GM18526 (cell line): ENCODE results near the gene CCDC106.

Experiments
- POLR2A ChIP-seq: IDR thresholded peaks from 3 replicates; pipeline ENCODE4 v1.6.1; 2011; ENCODE audit not compliant: insufficient read length; ENCODE audit errors: extremely low read depth

CCDC106 gene

DNA sequence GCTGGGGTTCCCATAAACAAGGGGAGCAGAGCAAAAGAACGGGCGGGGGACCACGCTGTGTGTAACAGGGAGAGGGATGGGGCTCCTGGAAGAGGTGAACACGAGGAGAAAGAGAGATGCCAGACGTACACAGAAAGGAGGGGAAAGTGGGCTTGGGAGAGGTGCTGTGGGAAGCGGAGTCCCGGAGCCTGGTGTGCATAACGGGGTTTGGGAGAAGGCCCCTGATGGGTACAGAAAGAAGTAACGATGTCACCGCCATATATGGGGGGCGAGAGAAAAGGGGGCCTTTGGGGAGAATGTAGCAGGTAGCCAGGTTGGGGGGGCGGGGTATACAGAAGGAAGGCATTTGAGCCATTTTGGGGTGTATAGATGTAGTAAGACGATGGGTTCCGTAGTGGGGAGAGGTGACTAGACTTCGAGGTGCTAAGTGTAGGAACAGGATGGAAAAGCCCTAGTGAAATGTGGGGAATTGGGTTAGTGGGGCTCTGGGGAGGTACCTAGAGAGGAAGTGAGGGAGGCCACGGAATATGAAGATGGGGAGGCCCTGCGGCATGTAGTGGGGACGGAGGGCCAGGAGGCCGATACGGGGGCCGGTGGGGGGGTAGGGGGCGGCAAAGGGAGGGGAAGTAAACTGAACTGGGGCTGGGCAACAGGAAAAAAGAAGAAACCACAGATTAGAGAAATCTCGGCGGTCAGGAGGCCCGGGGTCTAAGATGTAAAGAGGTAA, 6.4 kb upstream of the CCDC106 start:
- no peak for TF ChIP-seq POLR2A

DNA sequence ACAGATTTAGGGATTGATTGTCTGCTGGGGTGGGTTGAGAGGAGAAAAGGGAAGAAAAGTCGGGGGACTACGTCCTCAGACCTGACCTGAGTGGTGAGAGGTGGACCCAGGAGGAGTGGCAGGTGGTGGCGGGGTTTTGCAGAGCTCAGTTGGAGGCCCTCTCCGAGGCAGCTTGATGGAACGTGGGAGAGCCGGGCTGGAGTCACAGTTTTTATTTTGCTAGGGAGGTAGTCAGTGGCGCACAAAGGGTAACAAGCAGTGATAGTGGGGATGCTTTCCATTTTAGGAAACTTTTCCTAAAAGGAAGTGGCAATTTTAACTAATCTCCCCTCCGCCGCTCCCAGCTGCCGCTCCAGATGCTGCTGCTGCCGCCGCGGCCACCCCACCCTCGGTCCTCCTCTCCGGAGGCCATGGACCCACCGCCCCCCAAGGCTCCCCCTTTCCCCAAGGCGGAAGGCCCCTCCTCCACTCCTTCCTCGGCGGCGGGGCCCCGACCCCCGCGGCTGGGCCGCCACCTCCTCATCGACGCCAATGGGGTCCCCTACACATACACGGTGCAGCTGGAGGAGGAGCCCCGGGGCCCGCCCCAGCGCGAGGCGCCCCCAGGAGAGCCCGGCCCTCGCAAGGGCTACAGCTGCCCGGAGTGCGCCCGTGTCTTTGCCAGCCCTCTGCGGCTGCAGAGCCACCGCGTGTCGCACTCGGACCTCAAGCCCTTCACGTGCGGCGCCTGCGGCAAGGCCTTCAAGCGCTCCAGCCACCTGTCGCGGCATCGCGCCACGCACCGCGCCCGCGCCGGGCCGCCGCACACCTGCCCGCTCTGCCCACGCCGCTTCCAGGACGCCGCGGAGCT, 5.6 kb upstream of the CCDC106 start:
- no peak for TF ChIP-seq POLR2A

DNA sequence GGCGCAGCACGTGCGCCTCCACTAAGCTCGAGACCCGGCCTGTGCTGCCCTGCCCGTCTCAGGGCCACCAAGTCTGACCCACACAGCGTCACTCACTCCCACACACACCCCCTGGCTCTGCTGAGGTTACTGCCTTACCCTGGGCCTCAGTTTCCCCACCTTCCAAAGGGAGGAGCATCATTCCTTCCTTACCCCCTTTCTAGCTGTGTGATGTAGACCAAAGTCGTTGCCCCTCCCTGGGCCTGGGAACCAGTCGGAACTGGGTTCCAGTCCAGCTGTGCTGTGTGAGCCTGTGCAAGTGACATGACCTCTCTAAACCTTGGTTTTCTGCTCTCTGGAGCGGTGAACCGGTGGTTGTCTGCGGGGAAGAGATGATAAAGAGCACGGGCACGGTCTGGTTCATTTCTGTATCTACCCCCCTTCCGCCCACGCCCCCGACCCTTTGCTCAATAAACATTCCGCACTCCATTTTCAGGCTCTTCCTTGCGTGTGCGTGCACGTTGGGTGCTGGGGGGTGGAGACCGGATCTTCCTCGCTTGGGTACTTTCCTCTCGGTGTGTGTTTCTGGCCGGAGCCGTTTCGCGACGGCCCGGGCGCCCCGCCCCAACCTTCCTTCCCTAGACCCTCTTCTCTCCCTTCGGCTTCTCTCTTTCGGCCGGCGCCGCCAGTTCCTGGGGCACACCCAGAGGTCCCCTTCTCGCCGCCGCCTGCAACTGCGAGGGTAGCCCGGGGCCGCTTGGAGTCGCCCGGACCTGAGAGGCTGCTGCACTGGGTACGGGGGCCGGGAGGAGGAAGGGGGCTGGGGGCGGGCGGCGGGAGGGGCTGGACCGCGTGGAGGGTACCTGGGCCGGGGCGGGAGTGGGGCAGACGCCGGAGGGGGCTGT, 4.8 kb upstream of the CCDC106 start, which contains the start of gene ZNF581:
Gene ZNF581, plus strand, starts transcription at position 647 of the 884 bp plus-strand sequence. CDS start 923 bp downstream, outside the sequence.
- peak; percentile 43 for TF ChIP-seq POLR2A

DNA sequence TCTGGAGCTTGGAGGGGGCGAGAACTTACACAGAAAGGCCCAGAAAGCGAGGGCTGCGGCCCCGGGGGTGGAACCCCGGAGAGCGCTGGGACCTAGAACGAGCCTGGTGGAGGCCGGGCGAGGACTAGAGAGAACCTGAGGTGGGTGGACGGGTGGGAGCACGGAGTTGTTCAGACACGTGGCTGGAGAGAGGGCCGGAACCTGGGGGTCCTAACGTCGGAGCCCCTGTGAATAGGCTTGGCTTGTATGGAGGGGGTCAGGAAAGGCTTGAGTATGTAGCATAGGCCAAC, 4.2 kb upstream of the CCDC106 start:
- no peak for TF ChIP-seq POLR2A

- no peak for TF ChIP-seq POLR2A
These were observed 3.7 kb upstream of the CCDC106 start for GRCh38 chr19:55644191-55644833.

DNA sequence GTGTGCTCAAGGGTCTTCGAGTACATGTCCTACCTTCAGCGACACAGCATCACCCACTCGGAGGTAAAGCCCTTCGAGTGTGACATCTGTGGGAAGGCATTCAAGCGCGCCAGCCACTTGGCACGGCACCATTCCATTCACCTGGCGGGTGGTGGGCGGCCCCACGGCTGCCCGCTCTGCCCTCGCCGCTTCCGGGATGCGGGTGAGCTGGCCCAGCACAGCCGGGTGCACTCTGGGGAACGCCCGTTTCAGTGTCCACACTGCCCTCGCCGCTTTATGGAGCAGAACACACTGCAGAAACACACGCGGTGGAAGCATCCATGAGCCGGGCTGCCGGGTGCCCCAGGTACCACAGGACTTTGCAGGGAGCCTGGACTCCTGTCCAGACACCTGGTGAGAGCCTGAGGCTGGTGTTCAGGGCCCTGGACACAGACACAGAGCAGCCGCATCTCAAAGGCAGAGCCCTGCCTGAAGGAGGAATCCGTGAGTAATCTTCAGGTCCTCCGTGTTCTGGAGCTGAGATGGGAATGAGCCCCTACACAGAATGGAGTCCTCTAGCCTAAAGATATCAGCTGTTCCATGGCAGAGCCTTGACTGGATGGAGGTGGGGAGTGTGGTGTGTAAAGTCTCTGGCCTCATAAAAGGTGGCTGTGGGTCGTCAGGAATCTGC, 3.0 kb upstream of the CCDC106 start:
- no peak for TF ChIP-seq POLR2A

DNA sequence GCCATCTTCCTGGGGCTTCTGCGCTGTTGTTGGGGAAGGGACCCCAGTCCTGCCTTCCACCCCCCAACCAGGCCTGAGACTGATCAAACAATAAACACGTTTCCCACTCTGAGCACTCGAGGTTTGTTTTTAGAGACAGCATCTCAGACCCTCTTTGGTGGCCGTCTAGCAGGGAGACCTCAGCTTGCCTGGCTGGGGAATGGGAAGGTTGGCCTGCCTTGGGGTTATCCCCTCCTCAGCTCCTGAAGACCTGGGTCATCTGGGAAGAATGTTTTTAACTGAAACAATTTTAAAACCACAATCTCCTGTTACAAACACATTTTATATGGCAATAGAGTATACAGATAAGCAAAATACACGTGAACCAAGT, 2.5 kb upstream of the CCDC106 start:
- TF ChIP-seq POLR2A, result no peak

GRCh38 chr19:55646889-55647731, 902 bp upstream of the CCDC106 start:
- no peak for TF ChIP-seq POLR2A

- TF ChIP-seq POLR2A, result no peak
These were observed 714 bp downstream of the CCDC106 start for GRCh38 chr19:55648585-55649267.

DNA sequence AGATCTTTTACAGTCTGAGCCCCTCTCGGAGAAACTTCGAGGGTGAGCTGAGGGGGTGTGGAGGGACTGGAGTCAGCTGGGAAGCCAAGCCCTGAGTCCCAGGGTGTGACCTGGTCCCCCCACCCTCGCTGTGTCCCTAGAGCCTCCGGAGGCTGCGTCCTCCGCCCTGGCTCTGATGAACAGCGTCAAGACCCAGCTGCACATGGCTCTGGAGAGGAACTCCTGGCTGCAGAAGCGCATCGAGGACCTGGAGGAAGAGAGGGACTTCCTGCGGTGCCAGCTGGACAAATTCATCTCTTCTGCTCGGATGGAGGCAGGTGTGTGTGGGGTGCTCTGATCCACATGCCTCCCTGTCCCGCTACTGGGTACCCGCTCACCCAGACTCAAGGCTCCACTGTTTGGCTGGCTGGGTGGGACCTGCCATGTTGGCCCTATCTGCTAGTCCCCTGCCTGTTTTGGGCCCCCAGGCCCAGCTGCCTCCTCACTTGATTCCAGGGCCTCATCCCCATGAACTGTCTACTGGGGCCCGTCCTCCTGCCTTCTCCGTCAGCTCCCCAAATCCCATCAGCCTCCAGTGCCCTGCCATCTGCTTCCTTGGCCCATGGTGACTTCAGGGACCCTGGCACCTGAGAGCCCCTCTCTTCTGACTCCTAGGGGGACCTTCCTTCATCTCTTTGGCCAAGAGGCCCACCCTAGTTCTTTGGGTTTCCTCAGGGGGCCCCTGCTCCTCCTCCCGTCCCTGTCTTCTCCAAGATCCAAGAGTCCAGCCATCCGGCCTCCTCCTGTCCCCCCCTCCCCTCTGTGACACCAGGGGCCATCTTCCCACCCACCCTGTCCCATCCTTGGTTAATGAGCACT, 1.5 kb downstream of the CCDC106 start:
- no peak for TF ChIP-seq POLR2A

GRCh38 chr19:55650126-55650557, 2.1 kb downstream of the CCDC106 start:
- TF ChIP-seq POLR2A, result no peak

DNA sequence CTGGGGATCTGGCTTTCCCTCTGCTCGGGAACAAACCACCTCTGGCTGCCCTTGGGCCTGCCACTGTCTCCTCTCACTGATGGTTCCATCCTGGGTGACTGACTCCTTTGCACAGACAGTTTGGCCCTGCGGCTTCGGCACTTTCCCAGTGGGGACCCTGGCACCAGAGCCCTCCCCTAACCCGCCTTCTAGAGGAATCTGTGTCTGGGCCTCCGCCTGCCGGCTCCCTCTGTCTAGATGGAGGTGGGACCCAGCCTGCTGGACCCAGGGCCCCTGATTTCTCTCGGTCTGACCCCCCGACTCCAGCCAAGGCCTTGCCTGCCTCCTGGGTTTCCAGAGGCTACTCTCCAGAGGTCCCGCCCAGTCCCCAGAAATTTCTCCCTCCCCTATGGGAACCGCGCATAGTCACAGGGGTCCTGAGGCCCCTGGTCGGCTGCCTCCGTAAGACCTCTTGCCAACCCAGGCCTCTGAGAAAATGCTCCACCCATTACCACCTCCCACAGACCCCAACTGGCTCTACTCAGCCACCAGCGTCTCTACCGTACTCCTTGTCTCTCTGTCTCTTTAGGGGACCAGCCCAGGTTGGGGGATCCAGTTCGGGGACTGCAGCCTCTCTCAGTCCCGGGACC, 2.7 kb downstream of the CCDC106 start:
- TF ChIP-seq POLR2A, result no peak
